Left ventricle myocardium inferior (tissue), 1 donor: ENCODE data around the gene SMIM15. TPM values are rescaled to one million over a fixed set of nuclear protein-coding genes. Genes with fewer than 3 reads are reported as not detected.
A peak's percentile ranks its signal among the peaks of the same experiment; 100 is the strongest.

ENCODE experiments used
- DNase-seq: peaks from one replicate; pipeline ENCODE4 v3.0.0-alpha.2; 2020
- H3K27ac ChIP-seq: fragments of 200-600 bp; replicated peaks from 2 replicates; pipeline ENCODE4 v1.8.0; 2021
- H3K27me3 ChIP-seq: fragments of 200-600 bp; 2 replicates; pipeline ENCODE4 v1.8.0; 2021; ENCODE audit warnings: low read depth
- H3K36me3 ChIP-seq: fragments of 200-600 bp; 2 replicates; pipeline ENCODE4 v1.8.0; 2021
- H3K4me1 ChIP-seq: fragments of 200-600 bp; 2 replicates; pipeline ENCODE4 v1.8.0; 2021
- H3K4me3 ChIP-seq: fragments of 200-600 bp; 2 replicates; pipeline ENCODE4 v1.8.0; 2021; ENCODE audit warnings: mild to moderate bottlenecking, moderate library complexity
- H3K9me3 ChIP-seq: fragments of 200-600 bp; replicated peaks from 2 replicates; pipeline ENCODE4 v1.8.0; 2021
- CTCF ChIP-seq: fragments of 200-600 bp; IDR thresholded peaks from 2 replicates; pipeline ENCODE4 v1.8.0; 2021; ENCODE audit warnings: antibody characterized with exemption, mild to moderate bottlenecking, borderline replicate concordance
- intact Hi-C: fragments of 100-400 bp; cut with micrococcal nuclease; formaldehyde crosslinking; loops from one replicate; pipeline ENCODE4 v1.11.0; 2022
- total RNA-seq: library from RNA; stranded (reverse); fragmentation: NEBNext Ultra II Directional; extraction: Animal tissue kit (Norgen Biotek cat#: 25700); gene quantifications from one replicate; pipeline ENCODE4 v1.2.1, GENCODE V29; 2021
- donor health status: DM: no; HTN: yes; CAD: no; lungs with severe emphysema.

Gene SMIM15
- total RNA-seq, 1 donor from 2014 or later: 23.3 TPM

GRCh38 chr5:61180886-61181285 lies 18.6 kb upstream of the SMIM15 start:
- Histone ChIP-seq H3K4me1 (peaks cover 4% of the 10 kb centered on the region), H3K36me3 (no peaks in the 10 kb centered on the region), H3K27ac (no peak overlapping the region), H3K27me3 (no peaks in the 10 kb centered on the region), H3K4me3 (peak overlapping the region; percentile 22), H3K9me3 (no peaks in the 10 kb centered on the region)
- intact Hi-C loops: no loop called here
- TF ChIP-seq CTCF: no peak
- no peak for DNase-seq

DNA sequence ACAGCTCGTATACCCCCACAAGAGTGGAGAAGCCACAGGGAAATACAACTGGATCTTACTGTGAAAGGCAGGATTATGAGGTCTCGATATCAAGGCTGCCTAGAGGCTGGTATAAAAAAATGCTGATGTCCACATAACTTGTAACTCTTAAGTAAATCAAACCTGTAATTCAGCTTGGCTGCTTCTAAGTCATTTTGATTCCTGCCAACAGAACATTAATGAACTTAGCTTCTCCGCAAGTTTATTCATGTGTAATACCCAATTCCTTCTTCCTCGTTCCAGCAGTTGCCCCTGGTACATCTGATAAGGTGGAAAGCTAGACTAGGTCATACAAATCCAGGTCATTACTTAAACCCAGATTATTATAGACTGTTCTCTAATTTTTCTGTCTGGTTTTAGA lies 16.4 kb upstream of the SMIM15 start:
- Histone ChIP-seq H3K27me3 (no peaks in the 10 kb centered on the region), H3K36me3 (no peaks in the 10 kb centered on the region), H3K27ac (no peak overlapping the region), H3K4me1 (peaks cover 4% of the 10 kb centered on the region), H3K4me3 (no peak overlapping the region), H3K9me3 (no peaks in the 10 kb centered on the region)
- intact Hi-C loops: loop anchor here (10.0 kb wide), 1 partner anchor 146 kb away; no protein-coding TSS in a partner anchor
- DNase-seq: no peak
- no peak for TF ChIP-seq CTCF

DNA sequence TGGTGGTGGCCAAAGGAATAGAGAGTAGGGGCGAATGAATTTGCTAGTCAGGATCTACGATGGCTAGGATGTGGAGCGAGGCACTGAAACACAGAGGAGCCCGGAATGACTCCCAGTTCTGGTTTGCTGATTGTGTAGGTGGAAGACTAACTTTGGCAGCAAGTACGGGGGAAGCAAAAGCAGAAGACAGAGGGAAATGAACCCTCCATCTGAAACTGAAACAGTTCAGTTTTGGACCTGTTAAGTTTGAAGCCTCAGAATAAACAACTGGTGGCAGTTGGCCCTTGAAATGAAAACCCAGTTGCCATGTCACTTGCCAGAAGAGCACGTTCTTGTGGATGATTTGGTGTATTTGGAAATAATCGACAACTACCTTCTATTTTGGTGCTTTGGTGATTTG lies 15.4 kb upstream of the SMIM15 start:
- Histone ChIP-seq H3K9me3 (no peaks in the 10 kb centered on the region), H3K36me3 (no peaks in the 10 kb centered on the region), H3K27ac (no peak overlapping the region), H3K4me3 (no peak overlapping the region), H3K27me3 (no peaks in the 10 kb centered on the region), H3K4me1 (peaks cover 4% of the 10 kb centered on the region)
- no peak for TF ChIP-seq CTCF
- intact Hi-C loops: loop anchor here (10.0 kb wide), 1 partner anchor 147 kb away; no protein-coding TSS in a partner anchor
- DNase-seq: no peak

DNA sequence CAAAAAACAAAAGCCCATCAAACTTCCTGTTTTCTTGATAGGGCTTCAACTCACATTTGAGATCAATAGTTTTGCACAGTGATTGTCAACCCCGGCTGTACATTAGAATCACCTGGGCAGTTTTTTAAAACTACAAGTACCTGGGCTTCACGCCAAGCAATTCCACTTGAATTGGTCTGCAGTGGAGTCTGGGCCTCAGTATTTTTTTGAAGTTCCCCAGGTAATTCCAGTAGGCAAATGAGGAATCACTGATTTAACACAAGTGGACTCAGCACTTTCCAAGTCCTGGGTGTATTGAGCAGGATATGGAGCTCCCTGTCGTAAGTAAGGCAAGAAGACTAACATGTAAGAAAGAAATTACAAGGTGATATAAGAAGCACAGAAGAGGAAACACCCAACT lies 14.8 kb upstream of the SMIM15 start:
- Histone ChIP-seq H3K9me3 (no peaks in the 10 kb centered on the region), H3K27ac (no peak overlapping the region), H3K4me3 (no peak overlapping the region), H3K27me3 (no peaks in the 10 kb centered on the region), H3K36me3 (no peaks in the 10 kb centered on the region), H3K4me1 (peaks cover 4% of the 10 kb centered on the region)
- TF ChIP-seq CTCF: no peak
- no peak for DNase-seq
- intact Hi-C loops: loop anchor here (10.0 kb wide), 1 partner anchor 148 kb away; no protein-coding TSS in a partner anchor

DNA sequence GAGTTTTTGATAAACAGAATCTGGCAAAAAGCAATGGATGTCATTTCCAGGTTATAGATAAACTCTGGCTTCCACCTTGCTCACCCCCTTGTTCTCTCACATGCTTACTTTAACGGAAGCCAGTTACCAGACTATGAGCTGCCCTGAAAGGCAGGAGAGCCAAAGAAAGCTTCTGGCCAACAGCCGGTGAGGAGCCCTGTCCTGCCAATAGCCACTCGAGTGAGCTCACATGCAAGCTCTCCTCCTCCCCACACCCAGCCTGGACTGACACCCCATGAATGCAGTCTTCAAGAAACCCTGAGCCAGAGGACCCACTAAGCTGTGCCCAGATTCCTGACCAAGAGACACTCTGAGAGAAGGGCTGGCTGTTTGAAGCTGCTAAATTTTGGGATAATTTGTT lies 14.4 kb upstream of the SMIM15 start:
- DNase-seq: no peak
- no peak for TF ChIP-seq CTCF
- H3K27me3 ChIP-seq: no peaks in the 10 kb centered on the region
- H3K9me3 ChIP-seq: no peaks in the 10 kb centered on the region
- peaks cover 4% of the 10 kb centered on the region for H3K4me1 ChIP-seq
- H3K4me3 ChIP-seq: no peak overlapping the region
- intact Hi-C loops: loop anchor here (10.0 kb wide), 1 partner anchor 148 kb away; no protein-coding TSS in a partner anchor
- H3K36me3 ChIP-seq: no peaks in the 10 kb centered on the region
- H3K27ac ChIP-seq: no peak overlapping the region
